ENCODE data around the gene TOX2. TPM values are rescaled to one million over a fixed set of nuclear protein-coding genes. Genes with fewer than 3 reads are reported as not detected.

Gene TOX2
- total RNA-seq, 1 donor from 2014 or later = 3.9 TPM

DNA sequence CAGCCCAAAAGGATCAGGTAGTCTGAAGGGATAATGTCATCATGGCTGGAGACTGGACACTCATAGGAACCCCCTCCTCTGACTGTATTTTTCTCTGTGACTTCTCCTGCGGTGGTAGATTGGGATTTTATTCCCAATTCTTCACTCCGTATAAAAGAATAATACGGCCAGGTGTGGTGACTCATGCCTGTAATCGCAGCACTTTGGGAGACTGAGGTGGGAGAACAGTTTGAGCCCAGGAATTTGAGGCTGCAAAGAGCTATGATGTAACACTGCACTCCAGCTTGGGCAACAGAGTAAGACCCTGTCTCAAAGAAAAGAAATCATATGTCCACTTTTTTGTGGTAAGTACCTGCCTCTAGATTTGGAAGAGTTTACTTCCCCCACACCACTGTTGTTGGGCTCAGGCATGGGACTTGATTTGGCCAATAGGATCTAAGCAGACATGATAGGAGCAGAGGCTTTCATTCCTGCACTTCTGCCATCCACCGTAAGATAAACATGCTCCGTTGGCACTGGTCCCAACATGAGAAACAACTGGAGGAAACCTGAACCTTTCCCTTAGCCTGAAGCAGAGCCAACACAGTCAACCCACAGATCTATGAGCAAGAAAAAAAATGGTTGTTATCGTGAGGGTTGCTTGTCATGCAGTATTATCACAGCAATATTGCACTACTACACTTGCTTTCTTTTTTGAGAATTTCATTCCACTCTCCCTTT lies 190.3 kb downstream of the TOX2 start:
- DNase-seq (ENCODE audit: low spot score) = no peak

DNA sequence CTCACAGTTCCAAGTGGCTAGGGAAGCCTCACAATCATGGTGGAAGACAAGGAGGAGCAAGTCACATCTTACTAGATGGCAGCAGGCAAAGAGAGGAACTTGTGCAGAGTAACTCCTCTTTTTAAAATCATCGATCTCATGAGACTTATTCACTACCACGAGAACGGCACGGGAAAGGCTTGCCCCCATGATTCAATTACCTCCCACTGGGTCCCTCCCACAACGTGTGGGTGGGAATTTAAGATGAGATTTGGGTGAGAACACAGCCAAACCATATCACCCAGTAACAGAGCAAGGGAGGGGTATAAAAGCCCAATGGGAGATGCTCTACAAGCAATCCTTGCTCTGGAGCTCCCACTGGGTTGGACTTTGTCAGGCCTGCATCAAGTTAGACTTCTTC lies 192.0 kb downstream of the TOX2 start:
- no peak for DNase-seq (ENCODE audit: low spot score)

DNA sequence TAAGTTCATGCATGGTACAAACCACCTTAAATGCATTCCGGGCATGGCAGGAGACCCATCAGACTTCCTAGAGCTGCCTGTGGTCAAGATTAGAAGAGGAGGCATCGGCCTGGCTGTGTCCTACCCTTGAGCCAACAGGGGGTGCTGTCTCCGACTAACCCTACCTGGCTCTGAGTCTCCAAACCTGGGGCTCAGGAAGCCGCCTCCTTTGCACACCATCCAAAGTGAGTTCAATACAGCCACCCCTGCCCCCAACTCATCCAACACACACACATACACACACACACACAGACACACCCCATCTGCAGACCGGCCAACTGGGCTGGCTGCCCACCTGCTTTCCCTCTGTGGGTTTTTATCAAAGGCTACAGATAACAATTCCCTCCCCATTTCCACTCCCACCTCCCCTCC lies 195.3 kb downstream of the TOX2 start:
- DNase-seq (ENCODE audit: low spot score) = no peak

DNA sequence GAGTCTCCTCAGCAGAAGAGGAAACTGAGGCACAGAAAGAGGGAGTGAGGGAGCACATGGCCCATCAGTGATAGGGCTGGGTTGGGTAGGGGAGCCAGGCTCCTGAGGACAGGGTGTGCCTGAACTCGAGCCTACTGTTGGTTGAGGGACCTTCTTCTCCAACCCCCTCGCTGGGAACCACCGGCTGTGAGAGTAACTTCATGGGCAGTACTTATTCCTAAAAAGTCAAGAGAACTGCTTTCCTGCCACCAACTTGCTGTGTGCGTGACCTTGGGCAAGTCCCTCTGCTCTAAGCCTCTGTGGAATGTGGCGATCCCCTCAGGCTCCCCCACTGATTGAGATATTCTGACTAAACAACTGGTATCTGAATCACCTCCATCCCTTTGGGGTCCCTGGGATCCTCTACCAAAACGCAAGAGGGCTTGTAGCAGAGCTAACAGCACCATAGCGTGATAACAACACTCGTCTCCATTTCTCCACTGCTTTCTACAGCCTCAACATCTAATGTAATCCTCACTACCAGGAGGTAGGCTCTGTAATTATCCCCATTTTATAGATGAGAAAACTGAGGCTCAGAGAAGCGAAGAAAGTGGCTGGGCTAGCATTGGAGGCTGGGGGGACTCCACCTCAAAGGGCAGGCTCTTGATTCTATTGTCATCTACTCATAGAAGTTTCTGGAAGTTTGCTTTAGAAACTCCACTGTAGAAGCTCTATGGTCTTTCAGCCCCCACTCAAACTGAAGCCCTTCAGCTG lies 196.3 kb downstream of the TOX2 start:
- no peak for DNase-seq (ENCODE audit: low spot score)

DNA sequence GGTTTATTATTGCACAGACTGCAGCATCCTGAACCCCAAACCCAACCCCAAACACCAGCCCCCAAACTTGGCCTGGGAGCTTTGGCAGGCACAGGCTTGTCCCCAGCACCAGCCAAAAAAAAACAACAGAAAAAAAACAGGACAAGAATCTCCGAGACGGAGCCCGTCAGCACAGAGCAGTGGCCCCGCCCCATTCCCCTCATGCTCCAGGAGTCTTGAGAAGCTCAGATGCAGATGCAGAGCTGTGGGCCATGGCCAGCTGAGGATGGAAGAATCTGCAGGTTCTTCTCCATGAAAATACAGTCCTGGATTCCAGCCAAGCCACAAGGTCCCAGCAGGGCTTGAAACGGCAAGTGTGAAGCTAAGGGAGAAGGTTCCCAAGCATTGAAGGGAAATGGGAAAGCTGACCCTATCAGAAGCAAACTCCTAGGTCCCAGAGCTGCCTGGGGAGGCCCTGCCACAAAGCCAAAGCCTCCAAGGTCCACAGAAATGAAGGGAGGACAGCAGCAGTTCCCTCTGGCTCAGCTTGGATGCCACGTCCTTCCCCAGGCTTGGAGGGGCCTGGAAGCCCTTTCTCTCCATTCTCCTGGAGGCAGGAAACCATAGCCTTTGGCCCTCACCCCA lies 197.2 kb downstream of the TOX2 start:
- no peak for DNase-seq (ENCODE audit: low spot score)

DNA sequence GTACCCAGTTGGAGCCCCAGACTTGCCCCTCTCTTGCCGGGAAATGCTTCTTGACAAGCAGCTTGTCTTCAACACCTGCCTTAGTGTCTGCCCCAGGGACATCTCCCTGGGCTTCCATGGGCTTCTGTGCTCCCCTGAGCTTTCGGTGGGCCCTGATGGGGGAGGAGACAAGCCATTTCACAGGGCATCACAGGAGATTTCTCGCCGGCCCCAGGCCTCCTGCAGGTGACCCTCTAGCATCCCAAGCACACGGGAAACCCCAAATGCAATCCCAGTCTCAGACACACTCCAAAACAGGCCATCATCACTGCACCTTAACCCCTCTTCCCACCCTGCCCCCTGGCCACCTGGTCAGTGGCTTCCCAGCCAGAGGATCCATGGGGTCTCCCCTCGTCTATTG lies 197.8 kb downstream of the TOX2 start:
- DNase-seq (ENCODE audit: low spot score) = no peak

DNA sequence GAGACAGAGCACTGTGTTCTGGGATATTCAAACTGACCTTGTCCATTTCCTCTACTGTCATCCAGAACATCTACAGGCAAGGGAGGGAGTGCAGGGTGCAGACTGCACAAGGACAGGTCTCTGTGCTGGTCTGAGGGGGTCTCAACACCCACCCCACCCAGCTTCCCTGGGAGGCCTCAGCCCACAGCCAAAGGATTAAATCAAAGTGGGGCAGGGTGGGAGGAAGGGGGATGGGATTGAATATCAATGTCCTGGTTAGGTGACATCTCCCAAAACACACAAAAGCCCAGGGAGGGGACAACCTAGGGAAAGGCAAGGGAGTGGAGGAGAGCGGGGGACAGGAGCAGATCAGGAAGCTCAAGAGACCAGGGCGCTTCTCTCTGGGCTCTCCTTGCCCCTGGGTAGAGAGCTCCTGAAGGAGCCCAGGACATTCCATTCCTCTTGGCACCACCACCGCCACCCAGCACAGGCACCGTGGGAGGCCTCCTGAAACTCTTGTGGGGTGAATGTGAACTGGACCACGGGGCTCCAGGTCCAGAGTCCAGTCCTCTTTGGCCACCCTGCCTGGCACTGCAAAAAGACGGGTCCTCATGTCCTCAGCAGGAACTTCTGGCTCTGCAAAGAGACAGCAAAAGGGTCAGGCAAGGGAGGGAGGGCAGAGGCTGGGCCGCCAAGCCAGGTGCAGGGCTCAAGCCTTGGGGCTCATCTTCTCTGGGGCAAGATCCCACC lies 198.4 kb downstream of the TOX2 start:
- DNase-seq (ENCODE audit: low spot score) = no peak

DNA sequence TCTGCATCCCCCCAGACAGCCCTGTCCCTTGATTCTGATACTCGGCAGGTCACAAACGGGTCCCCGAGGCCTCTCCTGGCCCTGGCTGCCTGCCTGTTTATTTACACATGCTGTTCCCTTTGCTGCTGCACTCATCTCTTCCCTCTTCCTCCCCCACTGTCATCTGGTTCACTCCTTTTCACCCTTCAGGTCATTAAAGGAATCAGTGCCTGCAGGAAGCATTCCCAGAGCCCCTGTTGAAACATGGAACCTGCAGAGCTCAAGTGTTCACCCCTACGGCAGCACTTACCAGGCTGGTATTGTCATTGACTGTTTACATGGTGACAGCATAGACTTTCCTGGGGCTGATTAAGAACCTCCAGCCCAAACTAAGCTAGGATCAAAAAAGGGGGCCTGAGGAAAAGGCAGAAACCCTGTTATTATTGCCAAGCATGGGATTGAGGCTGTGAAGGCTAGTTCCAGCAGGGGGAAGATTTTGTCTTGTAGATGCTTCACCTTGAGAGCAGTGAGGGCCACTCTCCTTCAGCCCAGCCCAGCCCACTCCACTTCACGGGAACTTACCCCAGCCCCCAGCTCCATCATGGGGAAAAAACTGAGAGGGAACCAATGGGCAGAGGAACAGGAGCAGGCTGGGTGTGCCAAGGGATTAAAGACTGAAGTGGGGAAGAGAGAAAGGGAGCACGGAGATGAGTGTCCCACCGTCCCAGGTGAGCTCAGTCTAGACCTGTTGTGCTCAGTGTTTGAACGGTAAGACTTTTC lies 199.1 kb downstream of the TOX2 start:
- DNase-seq (ENCODE audit: low spot score) = no peak

DNA sequence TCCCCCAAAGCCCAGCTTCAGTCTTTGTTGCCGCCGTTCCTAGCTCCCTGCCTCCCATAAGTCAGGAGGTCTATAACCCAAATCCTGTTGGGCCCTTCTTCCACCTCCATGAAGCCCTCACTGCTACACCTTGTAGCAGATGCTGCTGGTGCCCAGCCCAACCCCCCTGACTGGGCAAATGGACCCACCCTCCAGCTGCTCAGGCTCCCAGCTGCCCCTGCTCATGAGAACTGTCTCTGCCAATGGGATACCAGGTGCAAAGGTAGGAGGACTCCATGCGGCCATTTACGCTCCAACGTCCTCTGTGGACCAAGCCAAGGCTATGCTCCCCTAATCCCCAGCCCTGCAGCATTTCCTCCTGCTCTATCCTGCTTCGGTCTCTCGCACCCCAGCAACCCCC lies 200.5 kb downstream of the TOX2 start:
- no peak for DNase-seq (ENCODE audit: low spot score)

DNA sequence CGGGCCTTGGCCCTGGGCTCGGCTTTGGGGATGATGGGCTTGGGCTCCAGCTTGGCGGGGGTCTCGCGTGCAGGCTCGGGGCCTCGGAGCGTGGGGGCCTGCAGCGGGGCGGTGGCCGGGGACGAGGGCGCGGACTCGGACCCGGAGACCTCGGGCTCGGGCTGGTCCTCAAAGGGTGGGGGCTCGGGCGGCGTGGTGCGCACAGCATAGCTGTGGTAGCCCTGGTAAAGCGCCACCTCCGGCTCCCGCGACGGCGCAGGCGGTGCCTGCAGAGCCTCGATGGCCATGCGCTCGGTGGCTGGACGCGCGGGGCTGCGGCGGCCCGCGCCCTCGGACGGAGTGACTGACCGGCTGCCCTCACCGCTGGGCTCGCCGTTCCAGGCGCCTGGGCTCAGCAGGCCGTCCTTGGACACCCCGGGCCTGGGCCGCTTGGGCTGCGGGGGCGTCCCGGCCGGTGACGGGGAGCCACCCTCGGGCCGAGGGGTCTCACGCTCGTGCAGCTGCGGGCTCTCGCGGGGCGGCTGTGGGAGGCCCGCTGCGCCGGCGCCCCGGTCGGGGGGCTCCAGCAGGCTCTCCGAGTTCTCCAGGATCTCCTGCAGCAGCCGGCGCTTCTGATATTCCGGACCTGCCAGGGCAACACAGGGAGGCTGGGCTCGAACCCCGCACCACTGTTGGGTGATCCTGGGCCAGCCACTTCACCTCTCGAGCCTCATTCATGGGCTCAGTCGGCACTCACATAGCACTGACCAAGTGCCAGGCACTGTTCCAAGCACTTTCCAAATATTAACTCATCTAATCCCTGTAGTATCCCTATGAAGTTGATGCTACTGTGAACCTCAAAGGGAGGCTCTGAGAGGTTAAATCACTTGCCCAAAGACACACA lies 201.4 kb downstream of the TOX2 start:
- DNase-seq (ENCODE audit: low spot score) = no peak

DNA sequence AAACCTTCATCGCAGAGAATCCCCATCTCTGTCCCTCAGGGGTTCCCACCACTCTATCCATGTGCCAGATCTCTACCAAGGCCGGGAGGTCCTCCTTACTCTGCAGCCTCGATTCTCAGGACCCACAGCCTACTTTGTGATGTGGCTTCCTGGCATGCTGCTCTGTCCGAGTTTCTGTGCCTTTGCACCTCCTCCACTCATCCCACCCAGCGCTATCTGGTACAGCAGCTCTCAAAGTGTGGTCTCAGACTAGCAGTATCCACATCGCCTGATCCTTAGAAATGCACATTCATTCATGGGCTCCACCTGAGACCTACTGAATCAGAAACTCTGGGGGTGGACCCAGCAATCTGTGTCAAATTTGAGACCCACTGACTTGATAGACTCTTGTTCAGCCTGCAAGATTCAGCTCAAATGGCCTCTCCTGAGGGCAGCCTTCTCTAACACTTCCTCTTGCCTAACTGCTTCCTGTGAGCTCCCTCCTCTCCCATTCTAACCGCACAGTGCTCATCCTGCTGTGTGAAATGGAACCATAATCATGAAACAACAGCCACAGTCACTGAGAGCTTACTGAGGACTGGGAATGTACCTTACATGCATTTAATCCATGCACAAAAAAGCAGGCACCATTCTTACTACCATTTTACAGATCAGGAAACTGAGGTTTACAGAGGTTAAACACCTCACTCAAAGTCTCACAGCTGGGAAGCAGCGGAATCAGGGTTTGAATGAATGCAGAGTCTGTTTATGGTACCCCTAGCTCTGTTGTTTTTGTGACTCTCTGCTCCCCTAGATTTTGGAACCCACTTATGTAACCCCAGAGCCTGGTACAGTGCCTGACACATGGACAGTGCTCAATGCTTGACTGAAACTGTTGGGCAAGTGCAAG lies 202.9 kb downstream of the TOX2 start:
- DNase-seq (ENCODE audit: low spot score) = no peak

DNA sequence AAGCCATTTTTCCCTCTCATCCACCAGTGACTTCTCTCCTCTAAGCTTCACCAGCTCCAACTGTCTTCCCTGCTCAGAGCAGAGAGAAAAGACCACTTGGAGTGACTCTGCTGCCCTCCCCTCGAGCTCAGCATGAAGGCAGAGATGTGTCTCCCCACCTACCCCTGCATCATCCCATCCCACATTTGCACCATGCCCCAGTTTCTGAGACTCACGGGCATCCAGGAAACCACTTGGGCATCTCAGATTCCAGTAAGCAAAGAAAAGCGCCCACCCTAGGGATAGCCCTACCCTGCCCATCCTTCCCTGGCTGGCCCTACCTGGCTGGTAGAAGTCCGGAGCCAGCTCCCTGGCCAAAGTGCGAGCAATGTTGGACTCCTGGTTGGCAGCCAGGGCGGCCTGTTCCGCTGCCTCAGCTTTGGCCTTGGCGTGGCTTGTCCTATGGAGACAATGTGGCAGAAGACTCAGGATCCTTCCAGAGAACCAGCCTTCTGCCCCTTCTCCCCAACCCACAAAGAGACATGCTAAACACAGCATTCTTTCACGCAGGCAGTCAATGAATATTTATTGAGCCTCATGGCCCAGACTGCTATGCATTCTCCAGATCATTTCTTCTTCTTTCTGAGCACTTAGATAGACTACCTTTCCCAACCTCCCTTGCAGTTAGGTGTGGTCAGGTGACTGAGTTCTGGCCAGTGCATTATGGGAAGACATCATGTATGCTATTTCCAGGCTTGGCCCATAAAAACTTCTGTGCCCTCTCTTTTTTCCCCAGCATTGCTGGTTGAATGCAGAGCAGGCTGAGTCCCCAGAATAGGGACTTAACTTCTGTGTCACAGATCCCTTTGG lies 203.8 kb downstream of the TOX2 start:
- no peak for DNase-seq (ENCODE audit: low spot score)

Other genes with a start within 250 kb of the TOX2 start
- 0.60 TPM for gene MYBL2, start 247.7 kb upstream of the TOX2 start, total RNA-seq
- gene GTSF1L, start 187.8 kb upstream of the TOX2 start, total RNA-seq = not detected